Measurements from ENCODE around the gene TMC3. TPM values are rescaled to one million over a fixed set of nuclear protein-coding genes. Genes with fewer than 3 reads are reported as not detected.

TMC3 gene
- total and polyA plus RNA-seq, 12 donors: 0.03 to 0.08 (median 0.04) TPM; not detected in 9

- Histone ChIP-seq H3K27ac (peak overlapping the region in 3 of 5 donors; percentile 53 to 87 (median 69)), H3K4me1 (replicated peaks in 1 of 2) (peaks cover 0 to 18% of the 10 kb centered on the region in 2 donors), H3K4me3 (no peak overlapping the region), H3K9me3 (replicated peaks in 1 of 3) (no peaks in the 10 kb centered on the region), H3K27me3 (no peaks in the 10 kb centered on the region), H3K36me3 (replicated peaks in 1 of 2) (no peaks in the 10 kb centered on the region)
- DNase-seq: no peak
- intact Hi-C loops (cut with DNase I): loop anchor here in 1 of 2 donors (10.0 kb wide), 1 partner anchor 233 kb away; no protein-coding TSS in a partner anchor
- TF ChIP-seq POLR2A (IDR thresholded peaks at IDR 0.05) (no peak), CTCF (IDR thresholded peaks at IDR 0.05) (no peak)
- 59 to 77% (median 66%) methylated on average over 8 to 9 of the region's 9 CpGs for WGBS, 4 donors
These were observed 36.3 kb downstream of the TMC3 start for GRCh38 chr15:81337713-81338157.

- WGBS, 4 donors: 71 to 91% (median 88%) methylated on average over 3 of the region's 3 CpGs
- TF ChIP-seq POLR2A (IDR thresholded peaks at IDR 0.05) (no peak), CTCF (IDR thresholded peaks at IDR 0.05) (no peak)
- H3K4me1 ChIP-seq (replicated peaks in 1 of 2): peaks cover 0 to 18% of the 10 kb centered on the region in 2 donors
- intact Hi-C loops (cut with DNase I): loop anchor here in 1 of 2 donors (10.0 kb wide), 1 partner anchor 232 kb away; no protein-coding TSS in a partner anchor
- peak overlapping the region in 1 of 5 donors; percentile 87 for H3K27ac ChIP-seq
- H3K27me3 ChIP-seq: no peaks in the 10 kb centered on the region
- DNase-seq: no peak
- no peaks in the 10 kb centered on the region for H3K36me3 ChIP-seq (replicated peaks in 1 of 2)
- no peaks in the 10 kb centered on the region for H3K9me3 ChIP-seq (replicated peaks in 1 of 3)
- H3K4me3 ChIP-seq: no peak overlapping the region
These were observed 36.8 kb downstream of the TMC3 start for GRCh38 chr15:81337241-81337640.

GRCh38 chr15:81336568-81336967 lies 37.4 kb downstream of the TMC3 start:
- DNase-seq: peak in 1 of 7 donors; percentile 12
- 89 to 92% (median 90%) methylated on average over 4 of the region's 4 CpGs for WGBS, 4 donors
- intact Hi-C loops (cut with DNase I): loop anchor here in 1 of 2 donors (10.0 kb wide), 1 partner anchor 232 kb away; no protein-coding TSS in a partner anchor

GRCh38 chr15:81335631-81336030 lies 38.4 kb downstream of the TMC3 start:
- 89 to 95% (median 93%) methylated on average over 4 of the region's 4 CpGs for WGBS, 4 donors
- H3K36me3 ChIP-seq (replicated peaks in 1 of 2): no peaks in the 10 kb centered on the region
- H3K4me1 ChIP-seq (replicated peaks in 1 of 2): peaks cover 0 to 18% of the 10 kb centered on the region in 2 donors
- H3K27me3 ChIP-seq: no peaks in the 10 kb centered on the region
- H3K9me3 ChIP-seq (replicated peaks in 1 of 3): no peaks in the 10 kb centered on the region
- no peak overlapping the region for H3K4me3 ChIP-seq
- H3K27ac ChIP-seq: no peak overlapping the region
- no peak for TF ChIP-seq CTCF (IDR thresholded peaks at IDR 0.05)
- TF ChIP-seq POLR2A (IDR thresholded peaks at IDR 0.05): no peak
- intact Hi-C loops (cut with DNase I): loop anchor here in 1 of 2 donors (10.0 kb wide), 1 partner anchor 231 kb away; no protein-coding TSS in a partner anchor
- DNase-seq: no peak

More at GRCh38 chr15:81336568-81336967, 37.4 kb downstream of the TMC3 start:
- Histone ChIP-seq H3K27ac (no peak overlapping the region), H3K4me1 (replicated peaks in 1 of 2) (peaks cover 0 to 18% of the 10 kb centered on the region in 2 donors), H3K36me3 (replicated peaks in 1 of 2) (no peaks in the 10 kb centered on the region), H3K27me3 (no peaks in the 10 kb centered on the region), H3K4me3 (no peak overlapping the region), H3K9me3 (replicated peaks in 1 of 3) (no peaks in the 10 kb centered on the region)
- no peak for TF ChIP-seq POLR2A (IDR thresholded peaks at IDR 0.05)
- peak in 3 of 6 experiments; percentile 10 to 23 (median 12) for TF ChIP-seq CTCF (IDR thresholded peaks at IDR 0.05)

Data from adrenal gland (tissue), 12 donors.